Tongue (tissue), 2 donors: Measurements from ENCODE around the gene ESYT2. TPM values are rescaled to one million over a fixed set of nuclear protein-coding genes. Genes with fewer than 3 reads are reported as not detected.
"Not testable (repeated sequence)": the region's sequence is repeated elsewhere in the genome, so short reads cannot be mapped to it uniquely, and the experiment has no call there.

Experiments
- DNase-seq: peaks from one replicate; pipeline ENCODE4 v3.0.0-alpha.2; 2015
- total RNA-seq: library from RNA; depleted of rRNA; stranded (reverse); fragments of >200 nt; gene quantifications from one replicate; pipeline ENCODE4 v1.2.3, GENCODE V29; 2014

The ESYT2 gene
- total RNA-seq, 1 donor from 2014 or later = 119 TPM

DNA sequence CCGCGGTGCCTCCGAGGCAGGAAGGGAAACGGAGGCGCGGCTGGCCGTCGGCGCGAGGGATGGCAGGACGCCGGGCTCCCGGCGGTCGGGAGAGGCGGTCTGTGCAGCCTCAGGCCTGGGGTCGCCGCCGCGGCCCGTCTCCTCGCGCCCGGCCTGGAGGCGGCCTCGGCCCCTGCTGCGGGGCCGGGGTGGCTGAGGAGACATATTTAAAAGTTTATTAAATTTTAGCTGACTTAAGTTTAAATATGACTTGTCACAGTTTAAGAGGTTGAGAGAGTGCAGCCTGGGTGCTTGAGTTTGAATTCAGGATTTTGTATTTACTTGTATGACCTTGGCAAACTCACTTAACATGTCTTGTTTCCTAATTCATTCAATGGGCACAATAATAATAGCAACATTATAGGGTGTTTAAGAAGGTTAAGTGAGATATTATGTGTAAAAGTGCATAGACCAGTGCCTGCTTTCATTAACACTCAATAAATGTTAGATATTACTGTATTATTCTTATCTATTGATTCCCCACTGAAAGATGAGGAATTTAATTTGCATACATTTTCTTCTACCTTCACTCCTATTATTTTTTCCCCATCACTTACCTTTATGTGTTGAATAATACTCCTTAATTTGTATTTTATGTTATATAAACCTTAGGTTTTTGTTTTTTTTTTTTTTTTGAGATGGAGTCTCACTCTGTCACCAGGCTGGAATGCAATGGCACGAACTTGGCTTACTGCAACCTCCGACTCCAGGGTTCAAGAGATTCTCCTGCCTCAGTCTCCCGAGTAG lies 27.8 kb upstream of the ESYT2 start:
- DNase-seq = no peak

GRCh38 chr7:158854681-158855081 lies 25.4 kb upstream of the ESYT2 start:
- DNase-seq = no peak

GRCh38 chr7:158850545-158851102 lies 21.3 kb upstream of the ESYT2 start:
- DNase-seq = no peak

GRCh38 chr7:158849768-158850544 lies 20.6 kb upstream of the ESYT2 start:
- DNase-seq = no peak

DNA sequence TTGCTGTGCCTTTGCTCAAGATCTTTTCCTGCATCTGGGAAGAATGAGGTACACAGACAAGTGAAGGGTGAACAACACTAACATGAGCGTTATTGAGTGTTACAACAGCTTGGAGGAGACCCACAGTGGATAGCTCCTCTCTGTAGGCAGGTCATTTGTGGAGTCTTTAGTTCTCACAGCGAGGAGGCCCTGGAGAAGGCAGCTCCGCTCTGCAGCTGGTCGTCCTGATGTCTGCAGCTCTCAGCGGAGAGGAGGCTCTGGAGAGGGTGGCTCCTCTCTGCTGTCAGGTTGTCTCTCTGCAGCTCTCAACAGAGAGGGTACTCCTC lies 20.1 kb upstream of the ESYT2 start:
- DNase-seq = no peak

DNA sequence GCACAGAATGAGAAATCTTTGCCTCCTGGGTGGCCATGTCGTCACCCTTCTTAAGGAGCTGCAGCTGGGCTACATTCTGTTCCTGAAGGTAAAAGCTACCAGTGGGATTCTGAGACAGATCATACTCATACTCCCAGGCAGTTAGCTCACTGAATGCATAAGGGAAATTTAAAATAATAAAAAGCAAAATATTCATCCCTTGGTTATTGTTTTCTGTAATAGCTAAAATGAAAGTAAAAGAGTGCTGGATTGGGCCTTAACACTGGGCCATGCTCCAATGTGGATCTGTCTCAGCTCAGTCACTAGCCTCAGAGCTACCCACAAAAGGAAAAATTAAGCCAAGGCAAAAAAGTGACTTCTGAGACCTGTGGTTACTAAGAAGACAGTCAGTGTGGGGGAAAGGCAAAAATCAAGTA lies 18.1 kb upstream of the ESYT2 start:
- DNase-seq = no peak

- DNase-seq = no peak
Observed at GRCh38 chr7:158846304-158846703, 17.0 kb upstream of the ESYT2 start.

GRCh38 chr7:158843771-158844170 lies 14.5 kb upstream of the ESYT2 start:
- no peak for DNase-seq

DNA sequence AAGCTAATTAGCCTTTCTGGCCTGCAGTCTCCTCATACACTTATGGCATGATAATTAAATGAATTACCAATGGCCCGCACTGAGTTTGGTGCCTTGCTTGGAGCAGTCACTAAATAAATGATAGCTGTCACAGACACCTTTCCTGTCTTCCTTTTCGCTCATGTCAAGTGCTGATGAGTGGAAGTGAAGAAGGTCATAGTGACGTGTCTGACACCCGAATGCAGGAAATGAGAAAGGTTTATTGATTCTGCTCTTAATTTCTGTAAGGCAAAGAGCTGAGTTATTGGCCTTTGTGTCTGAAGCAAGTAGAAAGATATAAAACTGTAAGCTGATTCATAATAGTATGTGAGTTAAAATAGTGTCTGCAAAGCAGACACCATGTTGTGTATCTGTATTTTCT lies 13.2 kb upstream of the ESYT2 start:
- no peak for DNase-seq

- no peak for DNase-seq
Observed at GRCh38 chr7:158840604-158841003, 11.3 kb upstream of the ESYT2 start.

DNA sequence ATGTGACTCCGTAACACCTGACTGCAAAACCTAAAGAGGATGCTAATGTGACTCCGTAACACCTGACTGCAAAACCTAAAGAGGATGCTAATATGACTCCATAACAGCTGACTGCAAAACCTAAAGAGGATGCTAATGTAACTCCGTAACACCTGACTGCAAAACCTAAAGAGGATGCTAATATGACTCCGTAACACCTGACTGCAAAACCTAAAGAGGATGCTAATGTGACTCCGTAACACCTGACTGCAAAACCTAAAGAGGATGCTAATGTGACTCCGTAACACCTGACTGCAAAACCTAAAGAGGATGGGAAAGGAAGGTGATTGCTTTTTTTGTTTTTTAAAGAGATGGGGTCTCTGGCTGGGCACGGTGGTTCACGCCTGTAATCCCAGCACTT lies 9.9 kb upstream of the ESYT2 start:
- DNase-seq = not testable (repeated sequence)

DNA sequence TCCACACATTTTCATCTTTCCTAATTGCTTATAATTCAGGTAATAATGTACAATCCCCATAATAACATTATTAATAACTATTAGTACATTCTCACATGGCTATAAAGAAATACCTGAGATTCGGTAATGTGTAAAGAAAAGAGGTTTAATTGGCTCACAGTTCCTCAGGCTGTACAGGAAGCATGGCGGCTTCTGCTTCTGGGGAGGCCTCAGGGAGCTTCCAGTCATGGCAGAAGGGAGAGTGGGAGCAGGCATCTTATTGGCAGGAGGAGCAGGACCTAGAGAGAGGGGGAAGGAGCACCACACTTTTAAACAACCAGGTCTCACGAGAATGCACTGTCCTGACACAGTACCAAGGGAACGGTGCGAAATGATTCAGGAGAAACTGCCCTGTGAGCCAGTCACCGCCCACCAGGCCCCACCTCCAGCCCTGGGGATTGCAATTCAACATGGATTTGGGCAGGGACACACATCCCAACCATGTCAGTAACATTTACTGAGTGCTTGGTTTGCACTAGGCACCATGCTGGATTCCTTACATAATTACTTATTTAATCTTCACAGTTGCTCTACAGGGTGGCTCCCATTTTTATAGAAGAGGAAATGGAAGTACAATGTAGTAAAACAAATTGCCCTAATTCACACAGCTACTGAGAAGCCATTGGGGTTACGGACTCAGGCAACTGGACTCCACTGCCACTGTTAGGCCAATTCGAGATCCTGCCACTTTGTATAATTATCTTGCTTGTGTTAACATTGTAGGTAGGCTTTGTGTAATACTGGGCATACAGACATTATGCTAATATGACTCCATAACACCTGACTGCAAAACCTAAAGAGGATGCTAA lies 8.7 kb upstream of the ESYT2 start:
- no peak for DNase-seq

GRCh38 chr7:158836692-158837091 lies 7.4 kb upstream of the ESYT2 start:
- no peak for DNase-seq

GRCh38 chr7:158834878-158835784 lies 5.8 kb upstream of the ESYT2 start:
- DNase-seq = no peak

DNA sequence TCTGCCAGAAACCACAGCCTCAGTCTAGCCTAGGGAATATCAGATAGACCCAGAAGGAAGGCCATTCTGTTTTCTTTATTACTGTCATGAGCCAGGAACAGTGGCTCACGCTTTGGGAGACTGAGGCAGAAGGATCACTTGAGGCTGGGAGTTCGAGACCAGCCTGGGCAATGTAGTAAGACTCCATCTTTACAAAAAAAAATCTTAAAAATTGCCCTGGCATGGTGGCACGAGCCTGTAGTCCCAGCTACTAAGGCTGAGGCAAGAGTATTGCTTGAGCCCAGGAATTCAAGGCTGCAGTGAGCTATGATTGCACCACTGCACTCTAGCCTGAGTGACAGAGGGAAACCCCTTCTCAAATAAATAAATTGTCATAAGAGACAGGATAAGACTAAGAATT lies 3.7 kb upstream of the ESYT2 start:
- no peak for DNase-seq

DNA sequence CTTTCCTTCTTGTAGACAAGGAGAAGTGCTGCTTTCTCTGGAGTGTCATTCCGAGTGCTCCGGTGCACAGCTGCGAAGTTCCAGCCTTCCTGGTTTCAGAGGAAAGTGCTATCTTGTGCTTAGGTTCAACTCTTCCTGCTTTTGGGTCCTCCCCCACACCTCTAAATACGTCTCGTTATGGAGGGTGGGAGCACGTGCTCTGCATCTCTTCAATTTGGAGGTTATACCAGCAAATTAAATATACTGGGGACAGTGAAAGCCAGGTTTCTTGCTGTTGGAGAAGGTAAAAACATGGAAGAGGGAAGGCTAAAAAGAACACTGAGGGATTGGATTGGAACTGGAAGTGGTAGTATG lies 2.4 kb upstream of the ESYT2 start:
- DNase-seq = no peak

DNA sequence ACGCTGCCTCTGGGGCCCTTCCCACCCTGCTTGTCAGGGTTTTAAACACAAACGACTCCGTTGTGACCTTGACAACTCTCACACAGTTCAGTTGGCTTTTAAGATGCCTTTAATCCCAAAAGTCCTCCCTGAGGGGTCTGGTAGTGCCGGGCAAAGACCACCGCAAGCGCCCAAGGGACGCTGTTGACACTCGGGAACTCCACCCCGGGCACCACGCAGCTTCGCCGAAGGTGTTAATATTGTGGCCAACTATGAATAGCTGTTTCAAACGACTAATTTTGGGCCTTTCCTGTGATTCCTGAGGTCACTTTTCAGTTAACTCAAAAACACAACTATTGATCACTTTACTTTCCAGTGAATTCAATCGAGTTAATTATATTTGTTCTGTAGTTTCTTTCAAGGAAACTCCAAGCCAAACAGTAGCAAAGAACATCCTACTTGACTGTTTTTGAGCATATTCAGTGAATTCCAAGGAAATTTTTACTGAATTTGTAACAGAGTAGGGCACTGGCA lies 958 bp upstream of the ESYT2 start:
- no peak for DNase-seq

DNA sequence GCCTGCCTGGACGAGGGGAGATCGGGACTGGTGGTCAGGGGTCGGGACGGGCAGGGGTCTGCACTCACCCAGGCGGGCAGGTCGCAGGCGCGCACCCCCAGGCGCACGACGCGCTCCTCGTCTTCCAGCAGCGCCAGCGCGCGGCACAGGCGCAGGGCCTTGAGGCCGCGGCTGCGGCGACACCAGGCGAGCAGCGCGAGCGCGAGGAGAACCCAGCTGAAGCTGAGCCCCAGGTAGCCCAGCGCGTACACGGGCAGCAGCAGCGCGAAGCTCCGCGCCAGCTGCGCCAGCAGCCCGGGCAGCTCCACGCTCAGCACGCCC lies 328 bp downstream of the ESYT2 start:
- DNase-seq = peak; percentile 82

DNA sequence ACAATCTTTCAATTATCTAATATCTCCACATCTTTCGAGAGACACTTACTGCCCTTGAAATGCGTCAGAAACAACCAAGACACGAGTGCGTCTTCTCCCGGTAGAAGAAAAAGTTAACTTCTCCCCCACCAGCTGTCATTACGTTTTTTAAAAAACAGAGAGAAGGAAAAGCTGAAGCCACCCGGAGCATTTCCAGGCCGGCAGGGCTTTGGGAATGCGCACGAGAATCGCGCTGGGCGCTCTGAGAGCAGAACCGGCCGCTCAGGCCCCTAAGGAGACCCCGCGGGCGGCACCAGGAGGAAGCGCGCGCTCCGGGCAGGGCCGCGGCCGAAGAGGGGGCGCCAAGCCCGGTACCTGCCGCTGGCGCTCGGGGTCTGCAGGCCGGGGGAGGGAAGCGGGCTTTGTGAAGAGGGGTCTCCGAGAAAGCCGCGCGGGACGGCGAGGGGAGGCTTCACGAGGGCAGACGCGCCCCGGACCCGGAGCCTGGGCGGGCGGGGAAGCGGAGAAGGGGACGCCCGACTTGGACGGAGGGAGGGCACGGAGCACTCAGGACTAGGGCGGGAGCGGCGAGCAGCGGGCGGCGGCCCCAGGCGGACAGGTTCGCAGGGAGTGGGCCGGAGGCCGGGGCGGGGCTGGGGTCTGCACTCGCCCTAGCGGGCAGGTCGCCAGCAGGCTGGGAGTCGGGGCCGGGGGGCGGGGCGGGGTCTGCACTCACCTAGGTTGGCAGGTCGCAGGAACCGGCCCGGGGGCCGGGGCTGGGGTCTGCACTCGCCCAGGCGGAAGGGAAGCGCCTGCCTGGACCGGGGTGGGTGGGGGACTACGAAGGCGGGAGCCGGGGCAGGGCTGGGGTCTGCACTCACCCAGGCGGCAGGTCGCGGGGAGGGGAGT lies 932 bp downstream of the ESYT2 start:
- DNase-seq = peak; percentile 61

- DNase-seq = no peak
Observed at GRCh38 chr7:158827411-158828132, 1.7 kb downstream of the ESYT2 start.
